OCI-LY7 (cell line): ENCODE measurements around the gene CCIN.

Experiments
- EZH2phosphoT487 ChIP-seq: fragments of 200-600 bp; sonication (generic); IDR thresholded peaks from 2 replicates; pipeline ENCODE4 v1.6.1; 2018; ENCODE audit warnings: low read depth, borderline replicate concordance, mild to moderate bottlenecking, mixed run types, antibody characterized with exemption, low read length, moderate library complexity, mixed read lengths
- TF ChIP-seq, protein P1 (sequence below): fragments of 200-600 bp; sonication (generic); conservative IDR thresholded peaks from 2 replicates; pipeline ENCODE4 v1.5.1; 2014; ENCODE audit warnings: mild to moderate bottlenecking, antibody characterized with exemption, low read length, moderate library complexity, mixed read lengths

- TF ChIP-seq, protein P1, sequence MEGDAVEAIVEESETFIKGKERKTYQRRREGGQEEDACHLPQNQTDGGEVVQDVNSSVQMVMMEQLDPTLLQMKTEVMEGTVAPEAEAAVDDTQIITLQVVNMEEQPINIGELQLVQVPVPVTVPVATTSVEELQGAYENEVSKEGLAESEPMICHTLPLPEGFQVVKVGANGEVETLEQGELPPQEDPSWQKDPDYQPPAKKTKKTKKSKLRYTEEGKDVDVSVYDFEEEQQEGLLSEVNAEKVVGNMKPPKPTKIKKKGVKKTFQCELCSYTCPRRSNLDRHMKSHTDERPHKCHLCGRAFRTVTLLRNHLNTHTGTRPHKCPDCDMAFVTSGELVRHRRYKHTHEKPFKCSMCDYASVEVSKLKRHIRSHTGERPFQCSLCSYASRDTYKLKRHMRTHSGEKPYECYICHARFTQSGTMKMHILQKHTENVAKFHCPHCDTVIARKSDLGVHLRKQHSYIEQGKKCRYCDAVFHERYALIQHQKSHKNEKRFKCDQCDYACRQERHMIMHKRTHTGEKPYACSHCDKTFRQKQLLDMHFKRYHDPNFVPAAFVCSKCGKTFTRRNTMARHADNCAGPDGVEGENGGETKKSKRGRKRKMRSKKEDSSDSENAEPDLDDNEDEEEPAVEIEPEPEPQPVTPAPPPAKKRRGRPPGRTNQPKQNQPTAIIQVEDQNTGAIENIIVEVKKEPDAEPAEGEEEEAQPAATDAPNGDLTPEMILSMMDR: no peak
- no peak for TF ChIP-seq EZH2phosphoT487
These were observed 30.3 kb upstream of the CCIN start for GRCh38 chr9:36138901-36139300.
